K562 (cell line): ENCODE measurements around the gene SEC22A.

Source experiments
- ESRRA ChIP-seq: fragments of 450-650 bp; IDR thresholded peaks from 2 replicates; pipeline ENCODE4 v1.6.1; 2014; ENCODE audit warnings: low read depth, mild to moderate bottlenecking, moderate library complexity, borderline replicate concordance
- ESRRB ChIP-seq: fragments of 250-450 bp; sonication (Bioruptor Pico); IDR thresholded peaks from 2 replicates; pipeline ENCODE4 v1.5.0; 2020; ENCODE audit warnings: mild to moderate bottlenecking, moderate library complexity, borderline replicate concordance
- EZH2 ChIP-seq: IDR thresholded peaks from 2 replicates; pipeline ENCODE4 v1.6.1; 2012; ENCODE audit warnings: low read depth, mild to moderate bottlenecking, inconsistent platforms, low read length, borderline replicate concordance
- HNRNPK ChIP-seq: fragments of 200-400 bp; formaldehyde crosslinking; IDR thresholded peaks from one replicate; pipeline ENCODE4 v1.6.1; 2018; ENCODE audit warnings: mild to moderate bottlenecking, low read depth, low read length; ENCODE audit not compliant: poor library complexity, severe bottlenecking
- MAFK ChIP-seq: IDR thresholded peaks from 2 replicates; pipeline ENCODE4 v1.6.1; 2011; ENCODE audit warnings: low read length, improper control_type of control experiment
- MLX ChIP-seq, 2 experiments: fragments of 450-650 bp in 1 of 2; sonication (generic) in 1 of 2; formaldehyde crosslinking; conservative IDR thresholded peaks; 2 replicates each; pipeline versions ENCODE4 v1.4.0 to v1.8.1; 2020 to 2022; ENCODE audit warnings: mild to moderate bottlenecking in 1 of 2, missing genetic modification reagents in 1 of 2
- PREB ChIP-seq: sonication (generic); formaldehyde crosslinking; IDR thresholded peaks from 2 replicates; pipeline ENCODE4 v1.8.1; 2023; ENCODE audit warnings: mild to moderate bottlenecking, missing genetic modification reagents
- SAFB2 ChIP-seq: fragments of 200-400 bp; formaldehyde crosslinking; IDR thresholded peaks from 2 replicates; pipeline ENCODE4 v1.6.1; 2018; ENCODE audit warnings: borderline replicate concordance, low read length, low read depth, moderate library complexity; ENCODE audit not compliant: severe bottlenecking
- SMAD1 ChIP-seq: fragments of 150-350 bp; IDR thresholded peaks from 2 replicates; pipeline ENCODE4 v1.6.1; 2014; ENCODE audit warnings: low read length, low read depth; ENCODE audit not compliant: partially characterized antibody
- ZNF175 ChIP-seq: fragments of 200-800 bp; sonication (Bioruptor generic); IDR thresholded peaks from 2 replicates; pipeline ENCODE4 v1.6.1; 2016; ENCODE audit warnings: low read depth, mild to moderate bottlenecking, missing genetic modification characterization, missing compliant biosample characterization
- ZNF589 ChIP-seq: fragments of 200-800 bp; sonication (Bioruptor generic); IDR thresholded peaks from 2 replicates; pipeline ENCODE4 v1.6.1; 2016; ENCODE audit warnings: low read depth, missing genetic modification characterization, missing compliant biosample characterization
- TF ChIP-seq, protein P1 (sequence below), 3 experiments: IDR thresholded peaks in 2 of 3; conservative IDR thresholded peaks in 1 of 3; 2 replicates each; pipeline ENCODE4 v1.5.1; 2011 to 2012; ENCODE audit warnings: low read length in 3 of 3, mild to moderate bottlenecking in 3 of 3, control low read depth in 2 of 3, improper control_type of control experiment in 1 of 3, inconsistent platforms in 1 of 3, low read depth in 1 of 3, mixed read lengths in 1 of 3, moderate library complexity in 1 of 3; ENCODE audit not compliant: insufficient read depth in 2 of 3

DNA sequence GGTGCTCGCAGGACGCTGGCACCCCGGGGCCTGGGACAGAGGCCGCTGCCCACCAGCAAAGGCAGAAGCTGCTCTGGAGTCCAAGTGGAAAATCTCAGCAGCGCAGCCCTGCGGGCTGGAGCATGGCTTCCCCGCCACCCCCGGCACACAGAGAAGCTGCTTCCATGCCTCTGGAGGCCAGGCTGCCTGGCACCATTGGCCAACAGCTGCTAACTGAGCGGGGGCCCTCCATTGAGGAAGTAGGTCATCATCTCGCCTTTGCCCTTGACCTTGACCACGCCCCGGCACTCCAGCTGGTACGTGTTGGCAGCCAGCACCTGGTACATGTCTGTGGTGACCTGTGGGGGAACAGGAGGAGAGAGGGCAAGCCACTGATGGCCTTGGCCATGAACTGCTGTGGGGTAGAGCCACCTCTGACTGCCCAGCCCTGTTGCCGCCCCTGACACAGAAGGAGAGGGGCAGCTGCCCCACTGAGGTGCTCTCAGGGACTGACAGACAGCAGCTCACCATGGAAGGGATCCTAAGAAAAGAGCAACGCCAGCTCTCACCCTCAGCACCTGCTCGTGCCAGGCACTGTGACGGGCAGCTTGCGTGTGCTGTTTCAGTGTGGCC lies 82.8 kb downstream of the SEC22A start:
- TF ChIP-seq ZNF175 (CRISPR knock-in tag) (no peak), MAFK (no peak), SMAD1 (no peak), ESRRA (no peak), MLX (CRISPR knock-in tag; conservative IDR thresholded peaks at IDR 0.05) (no peak), SAFB2 (no peak), ESRRB (CRISPR knock-in tag) (no peak), ZNF589 (CRISPR knock-in tag) (no peak), HNRNPK (no peak), PREB (CRISPR knock-in tag) (no peak), EZH2 (no peak)
- TF ChIP-seq, protein P1, sequence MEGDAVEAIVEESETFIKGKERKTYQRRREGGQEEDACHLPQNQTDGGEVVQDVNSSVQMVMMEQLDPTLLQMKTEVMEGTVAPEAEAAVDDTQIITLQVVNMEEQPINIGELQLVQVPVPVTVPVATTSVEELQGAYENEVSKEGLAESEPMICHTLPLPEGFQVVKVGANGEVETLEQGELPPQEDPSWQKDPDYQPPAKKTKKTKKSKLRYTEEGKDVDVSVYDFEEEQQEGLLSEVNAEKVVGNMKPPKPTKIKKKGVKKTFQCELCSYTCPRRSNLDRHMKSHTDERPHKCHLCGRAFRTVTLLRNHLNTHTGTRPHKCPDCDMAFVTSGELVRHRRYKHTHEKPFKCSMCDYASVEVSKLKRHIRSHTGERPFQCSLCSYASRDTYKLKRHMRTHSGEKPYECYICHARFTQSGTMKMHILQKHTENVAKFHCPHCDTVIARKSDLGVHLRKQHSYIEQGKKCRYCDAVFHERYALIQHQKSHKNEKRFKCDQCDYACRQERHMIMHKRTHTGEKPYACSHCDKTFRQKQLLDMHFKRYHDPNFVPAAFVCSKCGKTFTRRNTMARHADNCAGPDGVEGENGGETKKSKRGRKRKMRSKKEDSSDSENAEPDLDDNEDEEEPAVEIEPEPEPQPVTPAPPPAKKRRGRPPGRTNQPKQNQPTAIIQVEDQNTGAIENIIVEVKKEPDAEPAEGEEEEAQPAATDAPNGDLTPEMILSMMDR (IDR thresholded peaks at IDR 0.05 in 2 of 3, conservative IDR thresholded peaks at IDR 0.05 in 1 of 3; ENCODE audit: insufficient read depth in 2 of 3, low read depth in 1 of 3, low read length in 3 of 3), result no peak
